ENCODE measurements around the gene CGNL1. TPM values are rescaled to one million over a fixed set of nuclear protein-coding genes. Genes with fewer than 3 reads are reported as not detected.

CGNL1 gene
- total RNA-seq, 1 experiment from 2014 or later, result 3.4 TPM

DNA sequence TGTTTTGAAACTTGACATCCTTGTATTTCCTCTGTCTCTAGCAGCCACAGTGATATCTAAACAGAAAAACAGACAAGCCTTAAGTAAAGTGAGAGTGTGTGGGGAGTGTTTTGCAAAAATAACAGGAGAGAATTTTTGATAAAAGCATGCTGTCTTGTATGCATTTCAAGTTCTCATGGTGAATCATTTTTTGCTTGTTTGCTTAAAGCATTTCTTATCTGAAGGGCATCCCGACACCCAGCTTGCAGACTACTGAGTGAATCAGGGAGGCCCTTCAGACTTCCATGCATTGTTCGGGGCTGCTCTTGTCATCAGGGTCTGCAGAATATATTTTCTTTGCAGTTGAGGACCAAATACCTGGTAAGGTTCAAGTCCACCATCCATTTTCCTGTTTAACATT, 8.5 kb downstream of the CGNL1 start:
- peak; percentile 8 for DNase-seq (ENCODE audit: low spot score)

- DNase-seq (ENCODE audit: low spot score), result no peak
These were observed 9.7 kb downstream of the CGNL1 start for GRCh38 chr15:57385923-57386390.

DNA sequence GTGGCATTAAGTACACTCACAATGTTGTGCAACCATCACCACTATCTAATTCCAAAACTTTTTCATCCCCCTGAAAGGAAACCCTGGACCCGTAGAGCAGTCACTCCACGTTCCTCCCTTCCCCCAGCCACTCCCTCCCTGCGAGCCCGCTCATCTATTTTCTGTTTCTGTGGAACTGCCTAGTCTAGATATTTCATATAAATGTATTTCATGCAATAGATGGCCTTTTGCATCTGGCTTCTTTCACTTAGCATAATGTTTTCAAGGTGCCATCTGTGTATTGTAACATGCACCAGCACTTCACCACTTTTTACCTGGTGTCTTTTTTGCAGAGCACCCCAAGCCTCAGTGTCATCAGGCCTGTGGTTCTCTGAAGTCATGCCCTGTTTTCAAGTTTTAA, 10.7 kb downstream of the CGNL1 start:
- no peak for DNase-seq (ENCODE audit: low spot score)

DNA sequence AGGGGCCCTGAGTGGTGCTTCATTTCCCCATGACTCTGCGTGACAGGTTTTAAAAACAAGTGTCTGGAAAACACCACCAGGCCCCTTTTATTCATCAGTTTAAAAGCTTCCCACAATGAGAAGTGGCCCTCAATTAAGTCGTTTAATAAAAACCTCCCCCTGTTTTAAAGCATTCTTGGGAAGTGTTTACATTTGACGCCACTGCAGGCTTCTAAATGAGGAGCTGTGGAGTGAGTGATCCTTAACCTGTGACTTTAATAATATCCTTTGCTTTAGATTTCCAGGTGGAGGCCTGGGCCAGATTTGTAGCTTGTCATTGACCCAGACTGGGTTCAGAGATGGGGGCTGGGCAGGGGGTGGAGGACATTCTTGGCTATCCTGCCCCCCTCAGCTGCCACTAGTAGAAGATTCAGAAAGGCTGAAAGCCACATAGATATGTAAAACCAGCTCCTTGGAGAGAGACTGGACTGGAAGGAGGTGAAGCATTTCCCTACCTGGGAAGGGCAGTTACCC, 11.3 kb downstream of the CGNL1 start:
- DNase-seq (ENCODE audit: low spot score), result no peak

- no peak for DNase-seq (ENCODE audit: low spot score)
These were observed 12.2 kb downstream of the CGNL1 start for GRCh38 chr15:57388464-57388863.

DNA sequence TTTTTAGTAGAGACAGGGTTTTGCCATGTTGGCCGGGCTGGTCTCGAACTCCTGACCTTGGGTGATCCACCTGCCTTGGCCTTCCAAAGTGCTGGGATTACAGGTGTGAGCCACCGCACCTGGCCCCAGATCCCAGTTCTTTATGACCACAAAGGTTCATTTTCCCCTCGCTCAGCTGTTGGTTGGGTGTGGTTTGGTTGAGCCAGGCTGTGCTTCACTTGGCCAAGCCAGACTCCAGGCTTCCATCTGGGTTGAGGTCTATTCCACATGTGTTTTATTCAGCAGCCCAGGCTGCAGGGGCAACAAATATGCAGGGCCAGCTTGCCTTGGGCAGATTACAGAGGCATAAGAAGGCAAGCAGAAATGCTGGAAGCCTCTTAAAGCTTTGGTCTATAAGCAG, 13.7 kb downstream of the CGNL1 start:
- DNase-seq (ENCODE audit: low spot score), result no peak

DNA sequence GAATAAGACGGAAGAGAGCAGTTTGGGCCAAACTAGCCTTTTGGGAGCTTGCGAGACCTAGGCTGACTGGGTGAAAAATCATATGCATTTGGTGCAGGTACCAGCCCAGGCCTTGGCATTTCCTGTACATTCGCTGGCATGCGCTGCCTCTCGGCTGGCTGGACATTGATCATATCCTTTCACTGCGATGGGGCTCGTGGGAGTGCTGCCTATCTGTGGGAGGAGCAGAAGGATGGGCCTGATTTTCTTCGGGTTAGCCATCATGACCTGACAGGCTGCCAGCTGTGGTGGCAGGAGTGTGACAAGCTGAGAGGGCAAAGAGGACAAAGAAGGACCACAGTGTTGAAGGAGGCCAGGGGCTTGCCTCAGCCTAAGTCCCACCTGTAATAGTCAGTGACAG, 14.3 kb downstream of the CGNL1 start:
- DNase-seq (ENCODE audit: low spot score), result no peak

GRCh38 chr15:57391537-57391936, 15.2 kb downstream of the CGNL1 start:
- DNase-seq (ENCODE audit: low spot score), result no peak

- DNase-seq (ENCODE audit: low spot score), result no peak
These were observed 16.8 kb downstream of the CGNL1 start for GRCh38 chr15:57393061-57393460.

DNA sequence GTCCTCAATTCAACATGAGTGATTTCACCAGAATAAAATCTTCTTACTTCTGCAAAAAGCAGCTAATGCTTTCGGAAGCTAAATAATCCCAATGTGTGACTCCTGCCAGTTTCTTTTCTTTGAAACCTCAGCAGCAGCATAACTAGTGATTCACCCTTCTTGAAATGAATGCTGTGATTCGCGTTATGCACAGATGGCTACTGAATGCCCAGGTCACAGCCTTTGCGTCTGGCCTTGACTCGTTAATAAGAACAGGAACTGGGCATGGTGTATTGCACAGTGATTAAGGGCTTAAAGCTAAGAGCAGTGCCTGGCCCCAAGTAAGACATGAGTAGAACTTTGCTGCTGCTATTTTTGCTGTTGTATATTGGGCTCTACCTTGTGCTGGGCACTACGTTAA, 19.0 kb downstream of the CGNL1 start:
- peak; percentile 79 for DNase-seq (ENCODE audit: low spot score)

DNA sequence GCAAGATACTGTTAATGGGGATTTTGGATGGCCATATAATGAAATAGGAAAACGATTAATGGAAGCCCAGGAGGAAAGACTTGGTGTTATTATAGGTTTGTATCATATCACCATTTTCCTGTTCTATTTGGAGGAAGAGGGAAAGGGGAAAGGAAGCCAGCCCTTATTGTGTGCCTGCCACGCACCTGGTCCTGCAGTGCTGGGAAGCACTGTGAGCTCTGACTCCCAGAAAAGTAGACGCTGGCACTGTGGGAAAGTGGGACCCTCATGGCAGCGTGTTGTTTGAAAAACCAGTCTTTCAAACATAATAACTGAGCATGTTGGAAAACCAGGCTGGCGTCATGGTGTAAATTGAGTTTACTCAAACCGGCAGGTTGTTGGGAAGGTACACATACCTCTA, 22.0 kb downstream of the CGNL1 start:
- DNase-seq (ENCODE audit: low spot score), result no peak

GRCh38 chr15:57401546-57401945, 25.2 kb downstream of the CGNL1 start:
- no peak for DNase-seq (ENCODE audit: low spot score)

DNA sequence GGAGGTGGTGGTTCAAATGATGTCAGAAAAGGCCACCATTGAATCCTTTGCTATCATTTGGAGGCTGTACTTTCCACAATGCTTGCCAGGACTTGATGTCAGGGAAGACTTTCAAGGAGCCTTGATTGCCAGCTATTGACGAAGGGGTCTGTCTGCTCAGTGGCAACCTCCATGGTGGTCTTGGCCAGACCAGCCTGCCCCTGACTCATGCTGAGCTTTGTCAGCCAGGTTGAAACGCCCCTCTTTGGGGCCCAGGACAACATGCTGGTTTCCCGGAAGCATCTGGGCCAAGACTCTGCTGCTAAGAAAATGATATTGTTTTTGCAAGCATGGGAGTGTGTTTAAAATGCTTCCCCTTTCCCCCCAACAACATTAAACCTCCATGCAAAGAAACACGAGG, 26.7 kb downstream of the CGNL1 start:
- DNase-seq (ENCODE audit: low spot score), result no peak

DNA sequence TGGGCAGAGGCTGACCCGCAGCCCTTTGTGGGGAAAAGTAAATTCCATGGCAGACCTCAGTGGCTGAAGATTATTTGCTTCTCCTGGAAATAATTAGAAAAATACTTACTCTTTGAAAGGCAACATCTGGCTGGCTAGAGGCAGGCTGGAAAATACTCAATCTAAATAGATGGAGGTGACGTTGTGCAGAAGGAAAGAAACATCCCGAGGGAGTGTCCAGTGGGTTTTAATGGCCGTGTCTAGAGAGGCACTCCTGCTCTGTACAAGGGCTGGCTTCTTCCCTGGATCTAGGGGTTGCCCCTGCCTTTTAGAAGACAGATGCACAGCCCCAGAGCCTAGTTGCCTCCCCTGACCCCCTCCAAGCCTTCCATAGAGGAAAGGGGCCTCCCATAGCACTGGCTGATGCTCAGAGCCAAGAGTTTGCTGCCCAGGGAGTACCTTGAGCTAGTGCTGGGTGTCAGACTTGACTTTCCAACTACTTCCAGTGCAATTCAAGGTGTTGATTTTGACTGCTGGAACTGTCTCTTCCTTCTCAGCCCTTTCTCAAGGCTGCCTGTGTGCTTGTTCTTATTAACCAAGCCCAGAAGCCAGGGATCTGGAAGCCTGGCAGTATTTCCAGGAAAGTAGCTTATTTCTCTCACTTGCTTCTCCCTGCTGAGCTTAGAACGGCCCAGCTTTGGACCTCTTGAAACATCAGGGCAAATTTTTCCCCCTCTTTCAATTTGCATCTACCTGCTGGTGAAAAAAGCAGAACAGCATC, 27.4 kb downstream of the CGNL1 start:
- DNase-seq (ENCODE audit: low spot score), result no peak

DNA sequence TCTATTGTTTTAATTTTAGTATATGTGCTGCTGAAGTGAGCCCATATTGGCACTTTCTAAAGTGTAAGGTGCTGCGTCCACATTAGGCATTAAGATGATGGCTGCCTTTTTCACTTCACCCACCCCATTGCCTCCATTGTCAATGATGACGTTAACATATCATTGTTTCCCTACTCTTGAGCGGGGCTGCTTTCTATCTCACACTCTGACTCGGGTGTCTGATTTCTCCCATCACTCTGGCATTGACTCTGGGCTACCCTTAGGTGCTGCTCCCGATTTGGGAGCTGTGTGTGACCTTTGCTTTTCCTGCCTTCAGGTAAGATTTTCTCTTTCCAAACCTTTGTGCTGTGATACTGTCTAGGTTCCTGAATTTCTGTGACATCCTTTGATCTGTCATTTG, 28.8 kb downstream of the CGNL1 start:
- DNase-seq (ENCODE audit: low spot score), result no peak

- no peak for DNase-seq (ENCODE audit: low spot score)
These were observed 29.9 kb downstream of the CGNL1 start for GRCh38 chr15:57406062-57406772.

DNA sequence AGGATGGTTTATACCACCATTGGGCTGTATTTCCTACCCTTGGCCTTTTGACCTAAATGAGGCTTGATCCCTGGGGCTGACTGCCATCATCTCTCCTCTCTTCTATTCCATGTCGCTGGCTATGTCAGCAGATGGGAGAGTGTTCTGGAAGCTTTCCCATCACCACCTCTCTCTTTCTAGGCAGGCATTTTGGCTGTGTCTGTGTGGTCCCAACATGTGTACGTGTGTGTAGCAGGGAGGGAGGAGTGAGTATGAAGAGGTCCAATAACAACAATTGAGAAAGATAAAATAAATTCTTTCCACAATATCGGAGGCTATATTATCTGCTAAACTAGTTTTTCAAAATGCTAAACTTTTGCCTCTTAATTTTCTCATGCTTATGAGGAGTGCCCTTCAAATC, 34.1 kb downstream of the CGNL1 start:
- DNase-seq (ENCODE audit: low spot score), result no peak

DNA sequence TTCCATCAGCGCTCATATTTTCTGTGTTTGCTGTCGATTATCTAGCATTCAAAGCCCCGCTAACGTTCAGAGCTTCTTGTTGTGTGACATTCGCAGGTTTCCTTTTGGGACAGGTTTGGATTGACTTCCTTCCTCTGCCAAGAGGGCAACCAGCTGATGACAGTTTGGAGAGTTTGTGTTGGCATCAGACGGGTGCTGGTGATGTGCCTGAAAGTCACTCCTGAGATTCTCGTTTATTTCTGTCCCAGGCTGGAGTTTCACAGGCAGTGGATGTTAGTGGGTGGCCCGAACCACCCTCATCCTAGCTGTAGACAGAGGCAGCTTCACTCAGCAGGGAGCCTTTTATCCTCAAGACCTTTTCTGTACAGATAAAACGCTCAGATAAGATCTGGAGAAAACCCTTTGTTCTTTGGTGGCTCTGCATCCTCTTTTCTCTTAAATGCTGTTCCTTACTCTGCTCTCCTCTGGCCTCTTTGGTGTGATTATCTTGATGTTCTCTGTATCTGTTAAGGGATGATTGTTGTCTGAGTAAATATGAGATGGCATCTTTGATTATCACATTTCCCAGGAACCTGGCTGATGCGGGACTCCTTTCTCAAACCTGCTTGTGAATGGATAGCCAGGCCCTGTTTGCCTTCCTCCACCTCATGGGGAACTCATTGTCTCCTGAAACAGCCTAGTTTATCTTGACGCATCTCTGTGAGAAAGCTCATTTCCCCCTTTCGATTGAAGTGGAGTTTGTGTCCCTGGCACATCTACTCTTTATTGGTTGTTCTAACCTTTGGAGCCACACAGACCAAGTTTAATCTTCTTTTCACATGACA, 35.9 kb downstream of the CGNL1 start:
- no peak for DNase-seq (ENCODE audit: low spot score)

- no peak for DNase-seq (ENCODE audit: low spot score)
These were observed 39.3 kb downstream of the CGNL1 start for GRCh38 chr15:57415602-57416001.

GRCh38 chr15:57418635-57419034, 42.3 kb downstream of the CGNL1 start:
- peak; percentile 29 for DNase-seq (ENCODE audit: low spot score)

- DNase-seq (ENCODE audit: low spot score), result no peak
These were observed 43.0 kb downstream of the CGNL1 start for GRCh38 chr15:57419335-57419734.

GRCh38 chr15:57421110-57421509, 44.8 kb downstream of the CGNL1 start:
- no peak for DNase-seq (ENCODE audit: low spot score)

Data from A172 (cell line).